ENCODE measurements around the gene CENPP. TPM values are rescaled to one million over a fixed set of nuclear protein-coding genes. Genes with fewer than 3 reads are reported as not detected.

CENPP gene
- total RNA-seq, 5 donors from 2014 or later (not counting 1 experiment from before 2014, with no cell fraction given): 1.9 to 5.0 (median 4.3) TPM

- no peaks in the 10 kb centered on the region for H3K4me1 Mint-ChIP-seq
- H3K36me3 Mint-ChIP-seq: peaks cover 2% of the 10 kb centered on the region
- no peaks in the 10 kb centered on the region for H3K4me1 ChIP-seq (ENCODE audit: control insufficient read depth in 1 of 2, extremely low read depth in 1 of 2, insufficient read depth in 2 of 2, low read length in 2 of 2)
- POLR2A ChIA-PET: no interaction called here
- H3K27ac Mint-ChIP-seq: no peak overlapping the region
- H3K9me3 Mint-ChIP-seq: no peaks in the 10 kb centered on the region
- H3K4me3 ChIP-seq (ENCODE audit: control insufficient read depth in 1 of 2, extremely low read depth in 1 of 2, low read length in 1 of 2): no peak overlapping the region
- H3K36me3 ChIP-seq (ENCODE audit: control insufficient read depth in 2 of 2, extremely low read depth in 1 of 2, insufficient read depth in 1 of 2, low read length in 1 of 2): no peaks in the 10 kb centered on the region
- no peak overlapping the region for H3K4me3 Mint-ChIP-seq
- H3K27me3 Mint-ChIP-seq: no peaks in the 10 kb centered on the region
- H3K9me3 ChIP-seq: no peaks in the 10 kb centered on the region
- ATAC-seq (replicated peaks in 1 of 4) (no peak), DNase-seq (no peak)
- H3K27ac ChIP-seq (ENCODE audit: low read length): no peak overlapping the region
- no peaks in the 10 kb centered on the region for H3K27me3 ChIP-seq (replicated peaks in 1 of 2; ENCODE audit: control insufficient read depth in 2 of 2, extremely low read depth in 1 of 2, insufficient read depth in 2 of 2, low read length in 1 of 2)
- CTCF ChIA-PET: no interaction called here
- 100% methylated on average over 1 of the region's 4 CpGs for WGBS (ENCODE audit: insufficient coverage)
Measured at GRCh38 chr9:92385953-92386352, 60.2 kb downstream of the CENPP start.

- Mint-ChIP-seq H3K9me3 (no peaks in the 10 kb centered on the region), H3K4me1 (no peaks in the 10 kb centered on the region), H3K4me3 (no peak overlapping the region), H3K27ac (no peak overlapping the region), H3K36me3 (no peaks in the 10 kb centered on the region), H3K27me3 (no peaks in the 10 kb centered on the region)
- WGBS (ENCODE audit: insufficient coverage): no CpG with 5 or more reads among the region's 2 CpGs
- no peak overlapping the region for H3K4me3 ChIP-seq (ENCODE audit: control insufficient read depth in 1 of 2, extremely low read depth in 1 of 2, low read length in 1 of 2)
- DNase-seq (no peak), ATAC-seq (replicated peaks in 1 of 4) (no peak)
- no peaks in the 10 kb centered on the region for H3K9me3 ChIP-seq
- CTCF ChIA-PET: no interaction called here
- POLR2A ChIA-PET: no interaction called here
- H3K36me3 ChIP-seq (ENCODE audit: control insufficient read depth in 2 of 2, extremely low read depth in 1 of 2, insufficient read depth in 1 of 2, low read length in 1 of 2): no peaks in the 10 kb centered on the region
- no peak overlapping the region for H3K27ac ChIP-seq (ENCODE audit: low read length)
- H3K4me1 ChIP-seq (ENCODE audit: control insufficient read depth in 1 of 2, extremely low read depth in 1 of 2, insufficient read depth in 2 of 2, low read length in 2 of 2): no peaks in the 10 kb centered on the region
- no peaks in the 10 kb centered on the region for H3K27me3 ChIP-seq (replicated peaks in 1 of 2; ENCODE audit: control insufficient read depth in 2 of 2, extremely low read depth in 1 of 2, insufficient read depth in 2 of 2, low read length in 1 of 2)
Measured at GRCh38 chr9:92392690-92393089, 66.9 kb downstream of the CENPP start.

GRCh38 chr9:92393686-92394085, 67.9 kb downstream of the CENPP start:
- H3K36me3 Mint-ChIP-seq: no peaks in the 10 kb centered on the region
- no peak overlapping the region for H3K4me3 ChIP-seq (ENCODE audit: control insufficient read depth in 1 of 2, extremely low read depth in 1 of 2, low read length in 1 of 2)
- ATAC-seq (replicated peaks in 1 of 4): no peak
- no peak overlapping the region for H3K27ac Mint-ChIP-seq
- no peaks in the 10 kb centered on the region for H3K4me1 Mint-ChIP-seq
- no peaks in the 10 kb centered on the region for H3K36me3 ChIP-seq (ENCODE audit: control insufficient read depth in 2 of 2, extremely low read depth in 1 of 2, insufficient read depth in 1 of 2, low read length in 1 of 2)
- H3K4me3 Mint-ChIP-seq: no peak overlapping the region
- H3K27me3 ChIP-seq (replicated peaks in 1 of 2; ENCODE audit: control insufficient read depth in 2 of 2, extremely low read depth in 1 of 2, insufficient read depth in 2 of 2, low read length in 1 of 2): no peaks in the 10 kb centered on the region
- H3K9me3 Mint-ChIP-seq: no peaks in the 10 kb centered on the region
- ChIA-PET POLR2A (no interaction called here), CTCF (no interaction called here)
- no peaks in the 10 kb centered on the region for H3K4me1 ChIP-seq (ENCODE audit: control insufficient read depth in 1 of 2, extremely low read depth in 1 of 2, insufficient read depth in 2 of 2, low read length in 2 of 2)
- no peaks in the 10 kb centered on the region for H3K27me3 Mint-ChIP-seq
- no peak overlapping the region for H3K27ac ChIP-seq (ENCODE audit: low read length)
- no peaks in the 10 kb centered on the region for H3K9me3 ChIP-seq
- WGBS (ENCODE audit: insufficient coverage): no CpG with 5 or more reads among the region's 1 CpG
- no peak for DNase-seq

- Mint-ChIP-seq H3K27me3 (no peaks in the 10 kb centered on the region), H3K27ac (no peak overlapping the region), H3K4me3 (no peak overlapping the region), H3K9me3 (no peaks in the 10 kb centered on the region), H3K36me3 (no peaks in the 10 kb centered on the region), H3K4me1 (no peaks in the 10 kb centered on the region)
- Histone ChIP-seq H3K27me3 (replicated peaks in 1 of 2; ENCODE audit: control insufficient read depth in 2 of 2, extremely low read depth in 1 of 2, insufficient read depth in 2 of 2, low read length in 1 of 2) (no peaks in the 10 kb centered on the region), H3K27ac (ENCODE audit: low read length) (no peak overlapping the region), H3K4me1 (ENCODE audit: control insufficient read depth in 1 of 2, extremely low read depth in 1 of 2, insufficient read depth in 2 of 2, low read length in 2 of 2) (no peaks in the 10 kb centered on the region), H3K36me3 (ENCODE audit: control insufficient read depth in 2 of 2, extremely low read depth in 1 of 2, insufficient read depth in 1 of 2, low read length in 1 of 2) (no peaks in the 10 kb centered on the region), H3K9me3 (no peaks in the 10 kb centered on the region), H3K4me3 (ENCODE audit: control insufficient read depth in 1 of 2, extremely low read depth in 1 of 2, low read length in 1 of 2) (no peak overlapping the region)
- no CpG with 5 or more reads among the region's 1 CpG for WGBS (ENCODE audit: insufficient coverage)
- ATAC-seq (replicated peaks in 1 of 4): no peak
- DNase-seq: no peak
- ChIA-PET POLR2A (interaction anchor here in 1 of 2 donors (0.6 kb wide), 1 partner anchor 41 kb away, joined by 5 read pairs; no protein-coding TSS in a partner anchor), CTCF (no interaction called here)
Measured at GRCh38 chr9:92395617-92396016, 69.9 kb downstream of the CENPP start.

DNA sequence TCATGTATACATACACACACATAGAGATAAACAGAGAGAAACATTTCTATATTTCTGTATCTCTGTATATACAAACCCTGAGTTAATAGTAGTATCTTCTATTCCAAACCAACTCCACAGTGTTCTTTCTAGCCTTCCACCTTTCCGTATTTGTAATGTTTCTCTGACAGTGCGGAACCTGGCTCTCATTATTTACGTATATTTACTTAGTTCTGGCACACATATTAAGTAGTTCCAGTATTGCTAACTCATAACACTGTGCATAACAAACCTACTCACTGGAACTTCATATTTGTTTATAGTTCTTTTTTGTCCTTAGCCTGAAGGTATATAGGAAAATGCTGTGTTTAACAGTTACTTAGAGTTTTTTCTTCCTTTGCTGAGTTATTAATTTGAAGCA, 72.1 kb downstream of the CENPP start:
- ChIA-PET CTCF (no interaction called here), POLR2A (no interaction called here)
- Histone ChIP-seq H3K9me3 (no peaks in the 10 kb centered on the region), H3K4me1 (ENCODE audit: control insufficient read depth in 1 of 2, extremely low read depth in 1 of 2, insufficient read depth in 2 of 2, low read length in 2 of 2) (no peaks in the 10 kb centered on the region), H3K4me3 (ENCODE audit: control insufficient read depth in 1 of 2, extremely low read depth in 1 of 2, low read length in 1 of 2) (no peak overlapping the region), H3K36me3 (ENCODE audit: control insufficient read depth in 2 of 2, extremely low read depth in 1 of 2, insufficient read depth in 1 of 2, low read length in 1 of 2) (no peaks in the 10 kb centered on the region), H3K27me3 (replicated peaks in 1 of 2; ENCODE audit: control insufficient read depth in 2 of 2, extremely low read depth in 1 of 2, insufficient read depth in 2 of 2, low read length in 1 of 2) (no peaks in the 10 kb centered on the region), H3K27ac (ENCODE audit: low read length) (no peak overlapping the region)
- no peak for ATAC-seq (replicated peaks in 1 of 4)
- no peak overlapping the region for H3K4me3 Mint-ChIP-seq
- no peaks in the 10 kb centered on the region for H3K27me3 Mint-ChIP-seq
- WGBS (ENCODE audit: insufficient coverage): 100% methylated on average over 3 of the region's 3 CpGs
- H3K36me3 Mint-ChIP-seq: no peaks in the 10 kb centered on the region
- no peak for DNase-seq
- H3K9me3 Mint-ChIP-seq: no peaks in the 10 kb centered on the region
- H3K27ac Mint-ChIP-seq: no peak overlapping the region
- H3K4me1 Mint-ChIP-seq: peaks cover 0 to under 1% (median 0%) of the 10 kb centered on the region in 3 donors

- H3K27me3 Mint-ChIP-seq: no peaks in the 10 kb centered on the region
- Histone ChIP-seq H3K4me3 (ENCODE audit: control insufficient read depth in 1 of 2, extremely low read depth in 1 of 2, low read length in 1 of 2) (no peak overlapping the region), H3K27ac (ENCODE audit: low read length) (no peak overlapping the region), H3K36me3 (ENCODE audit: control insufficient read depth in 2 of 2, extremely low read depth in 1 of 2, insufficient read depth in 1 of 2, low read length in 1 of 2) (no peaks in the 10 kb centered on the region), H3K4me1 (ENCODE audit: control insufficient read depth in 1 of 2, extremely low read depth in 1 of 2, insufficient read depth in 2 of 2, low read length in 2 of 2) (peaks cover 14 to 26% of the 10 kb centered on the region in 2 experiments), H3K9me3 (no peaks in the 10 kb centered on the region), H3K27me3 (replicated peaks in 1 of 2; ENCODE audit: control insufficient read depth in 2 of 2, extremely low read depth in 1 of 2, insufficient read depth in 2 of 2, low read length in 1 of 2) (no peaks in the 10 kb centered on the region)
- 67% methylated on average over 1 of the region's 1 CpG for WGBS (ENCODE audit: insufficient coverage)
- H3K4me3 Mint-ChIP-seq: no peak overlapping the region
- ATAC-seq (replicated peaks in 1 of 4) (no peak), DNase-seq (no peak)
- CTCF ChIA-PET: no interaction called here
- no peaks in the 10 kb centered on the region for H3K36me3 Mint-ChIP-seq
- no peak overlapping the region for H3K27ac Mint-ChIP-seq
- H3K9me3 Mint-ChIP-seq: no peaks in the 10 kb centered on the region
- H3K4me1 Mint-ChIP-seq: peaks cover 28 to 30% (median 29%) of the 10 kb centered on the region in 3 donors
- POLR2A ChIA-PET: no interaction called here
Measured at GRCh38 chr9:92402360-92402759, 76.6 kb downstream of the CENPP start.
